Neuronal stem cell (in vitro differentiated cells): Measurements from ENCODE around the gene KLHDC10.

Source experiments
- DNase-seq: peaks from one replicate; pipeline ENCODE4 v3.0.0-alpha.2; 2013; ENCODE audit warnings: low spot score
- H2AFZ ChIP-seq: one replicate; pipeline ENCODE4 v1.6.1; 2013; ENCODE audit warnings: mild to moderate bottlenecking, low read length, inconsistent platforms
- H2AK5ac ChIP-seq: 2 replicates; pipeline ENCODE4 v1.6.1; 2013; ENCODE audit warnings: low read depth, mild to moderate bottlenecking, inconsistent platforms, low read length, moderate library complexity, mixed read lengths
- H2BK120ac ChIP-seq: 2 replicates; pipeline ENCODE4 v1.6.1; 2013; ENCODE audit warnings: low read depth, mild to moderate bottlenecking, inconsistent platforms, low read length, moderate library complexity, mixed read lengths
- H2BK12ac ChIP-seq: one replicate; pipeline ENCODE4 v1.6.1; 2013; ENCODE audit warnings: low read length, inconsistent platforms
- H2BK15ac ChIP-seq: 2 replicates; pipeline ENCODE4 v1.6.1; 2013; ENCODE audit warnings: mild to moderate bottlenecking, low read length, inconsistent platforms, mixed read lengths
- H2BK5ac ChIP-seq: one replicate; pipeline ENCODE4 v1.6.1; 2013; ENCODE audit warnings: inconsistent platforms, mild to moderate bottlenecking, low read length, moderate library complexity
- H3K14ac ChIP-seq: one replicate; pipeline ENCODE4 v1.6.1; 2013; ENCODE audit warnings: low read length, inconsistent platforms
- H3K18ac ChIP-seq: 2 replicates; pipeline ENCODE4 v1.6.1; 2013; ENCODE audit warnings: low read length, inconsistent platforms
- H3K23ac ChIP-seq: 2 replicates; pipeline ENCODE4 v1.6.1; 2013; ENCODE audit warnings: low read depth, mild to moderate bottlenecking, mixed read lengths, low read length, inconsistent platforms; ENCODE audit not compliant: poor library complexity
- H3K27ac ChIP-seq: replicated peaks from 3 replicates; pipeline ENCODE4 v1.5.1; 2013; ENCODE audit warnings: low read length, inconsistent platforms
- H3K27me3 ChIP-seq, 3 experiments: 2 replicates each; pipeline ENCODE4 v1.6.1; 2013; ENCODE audit warnings: low read length in 3 of 3, mild to moderate bottlenecking in 2 of 3, inconsistent platforms in 1 of 3, low read depth in 1 of 3, mixed read lengths in 1 of 3, moderate library complexity in 1 of 3; ENCODE audit not compliant: control insufficient read depth in 3 of 3, insufficient read depth in 3 of 3
- H3K36me3 ChIP-seq, 2 donors: replicated peaks in 1 of 2; 2 replicates each; pipeline ENCODE4 v1.6.1; 2013; ENCODE audit warnings: low read length in 2 of 2; ENCODE audit not compliant: control insufficient read depth in 2 of 2, insufficient read depth in 2 of 2
- H3K4ac ChIP-seq: 2 replicates; pipeline ENCODE4 v1.6.1; 2013; ENCODE audit warnings: inconsistent platforms, mild to moderate bottlenecking, low read length, moderate library complexity
- H3K4me1 ChIP-seq, 2 donors: 1 replicate in 1 of 2; 2 replicates in 1 of 2; pipeline ENCODE4 v1.6.1; 2013; ENCODE audit warnings: low read length in 2 of 2, low read depth in 1 of 2; ENCODE audit not compliant: control insufficient read depth in 2 of 2, insufficient read depth in 1 of 2
- H3K4me2 ChIP-seq: one replicate; pipeline ENCODE4 v1.6.1; 2013; ENCODE audit warnings: mild to moderate bottlenecking, low read length, inconsistent platforms; ENCODE audit not compliant: insufficient read depth, poor library complexity, severe bottlenecking
- H3K4me3 ChIP-seq, 2 donors: 2 replicates each; pipeline ENCODE4 v1.5.1; 2013; ENCODE audit warnings: low read length in 2 of 2, mild to moderate bottlenecking in 2 of 2, inconsistent platforms in 1 of 2, moderate library complexity in 1 of 2
- H3K79me1 ChIP-seq: one replicate; pipeline ENCODE4 v1.6.1; 2013; ENCODE audit warnings: low read depth, mild to moderate bottlenecking, inconsistent platforms, low read length, moderate library complexity
- H3K9ac ChIP-seq: one replicate; pipeline ENCODE4 v1.6.1; 2013; ENCODE audit warnings: mild to moderate bottlenecking, low read depth, low read length, inconsistent platforms; ENCODE audit not compliant: poor library complexity
- H3K9me3 ChIP-seq, 2 donors: replicated peaks in 1 of 2; 2 replicates each; pipeline versions ENCODE3 to v1.6.1; 2013; ENCODE audit warnings: low read length in 2 of 2, mild to moderate bottlenecking in 2 of 2, inconsistent platforms in 1 of 2, low read depth in 1 of 2, mixed read lengths in 1 of 2, moderate library complexity in 1 of 2; ENCODE audit not compliant: control insufficient read depth in 2 of 2, insufficient read depth in 1 of 2
- H4K8ac ChIP-seq: one replicate; pipeline ENCODE4 v1.6.1; 2013; ENCODE audit warnings: low read depth, mild to moderate bottlenecking, inconsistent platforms, low read length, moderate library complexity
- H4K91ac ChIP-seq: one replicate; pipeline ENCODE4 v1.6.1; 2013; ENCODE audit warnings: low read length, low read depth, mild to moderate bottlenecking, inconsistent platforms; ENCODE audit not compliant: poor library complexity
- WGBS, 2 donors: extraction: QIAGEN DNeasy Blood & Tissue Kit; methylation state at CpG; one replicate each; pipeline ENCODE4 v1.1.7; 2013; ENCODE audit warnings: missing lambda C conversion rate in 2 of 2, mixed read lengths in 1 of 2; ENCODE audit not compliant: insufficient read length in 2 of 2, insufficient replicate concordance in 1 of 2; ENCODE audit errors: extremely low coverage in 2 of 2; 5-methylcytosine and 5-hydroxymethylcytosine counted together

KLHDC10 gene

DNA sequence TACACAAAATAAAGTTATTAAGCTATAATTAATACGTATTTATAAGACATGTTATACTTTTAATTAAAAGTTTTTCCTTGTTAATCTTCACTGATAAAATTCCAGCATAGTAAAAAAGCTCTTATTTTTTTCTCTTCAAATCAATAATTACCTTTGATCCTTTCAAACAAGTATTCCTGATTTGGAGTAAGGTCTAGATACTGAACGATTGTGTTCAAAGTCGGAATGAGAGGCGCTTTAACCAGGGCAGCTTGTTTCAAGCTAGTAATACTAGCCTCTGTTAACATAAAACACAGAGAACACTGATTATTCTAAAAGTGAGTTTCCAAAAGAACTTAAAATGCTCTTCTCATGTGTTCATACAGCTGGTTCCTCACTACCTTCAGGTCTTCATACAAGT lies 107.9 kb downstream of the KLHDC10 start:
- peaks cover 0 to 11% of the 10 kb centered on the region in 2 donors for H3K4me1 ChIP-seq
- H2AFZ ChIP-seq, result no peak overlapping the region
- no peak overlapping the region for H4K91ac ChIP-seq
- H3K23ac ChIP-seq, result no peak overlapping the region
- no peak overlapping the region for H2BK5ac ChIP-seq
- no peaks in the 10 kb centered on the region for H3K79me1 ChIP-seq
- no peak overlapping the region for H3K4ac ChIP-seq
- H2BK12ac ChIP-seq, result no peak overlapping the region
- H3K36me3 ChIP-seq, result peaks cover 20 to 96% of the 10 kb centered on the region in 2 donors
- H2BK120ac ChIP-seq, result no peak overlapping the region
- no peak overlapping the region for H3K4me3 ChIP-seq
- no peaks in the 10 kb centered on the region for H3K27me3 ChIP-seq
- H3K27ac ChIP-seq, result no peak overlapping the region
- H3K9me3 ChIP-seq, result peaks cover 0 to 4% of the 10 kb centered on the region in 2 donors
- H4K8ac ChIP-seq, result no peak overlapping the region
- no peak overlapping the region for H3K4me2 ChIP-seq
- DNase-seq, result no peak
- no peak overlapping the region for H3K14ac ChIP-seq
- no CpG with 5 or more reads among the region's 4 CpGs for WGBS, 2 donors
- H3K9ac ChIP-seq, result no peak overlapping the region
- no peak overlapping the region for H2BK15ac ChIP-seq
- no peak overlapping the region for H2AK5ac ChIP-seq
- no peak overlapping the region for H3K18ac ChIP-seq

DNA sequence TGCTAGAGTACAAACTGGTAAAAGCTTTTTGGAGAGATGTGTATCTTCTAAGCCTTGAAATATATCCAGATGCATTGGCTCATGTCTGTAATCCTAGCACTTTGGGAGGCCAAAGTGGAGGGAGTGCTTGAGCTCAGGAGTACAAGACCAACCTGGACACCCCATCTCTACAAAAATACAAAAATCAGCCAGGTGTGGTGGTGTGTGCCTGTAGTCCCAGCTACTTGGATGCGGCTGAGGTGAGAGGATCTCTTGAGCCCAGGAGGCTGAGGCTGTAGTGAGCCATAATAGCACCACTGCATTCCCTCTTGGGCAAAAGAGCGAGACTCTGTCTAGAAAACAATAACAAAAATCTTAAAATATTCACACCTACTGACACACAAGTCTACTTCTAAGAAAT lies 109.3 kb downstream of the KLHDC10 start:
- Histone ChIP-seq H2AFZ (no peak overlapping the region), H3K4ac (no peak overlapping the region), H3K4me2 (no peak overlapping the region), H3K4me3 (no peak overlapping the region), H3K9me3 (no peaks in the 10 kb centered on the region), H2BK15ac (no peak overlapping the region), H3K27ac (no peak overlapping the region), H2BK5ac (no peak overlapping the region), H4K8ac (no peak overlapping the region), H4K91ac (no peak overlapping the region), H3K4me1 (peaks cover 0 to 3% of the 10 kb centered on the region in 2 donors), H3K36me3 (peaks cover 18 to 96% of the 10 kb centered on the region in 2 donors), H3K18ac (no peak overlapping the region), H3K14ac (no peak overlapping the region), H2BK12ac (no peak overlapping the region), H2BK120ac (no peak overlapping the region), H3K9ac (no peak overlapping the region), H2AK5ac (no peak overlapping the region), H3K27me3 (no peaks in the 10 kb centered on the region), H3K23ac (no peak overlapping the region), H3K79me1 (no peaks in the 10 kb centered on the region)
- no CpG with 5 or more reads among the region's 2 CpGs for WGBS, 2 donors
- no peak for DNase-seq

- no CpG with 5 or more reads among the region's 9 CpGs for WGBS, 2 donors
- no peak for DNase-seq
Measured at GRCh38 chr7:130180571-130181262, 110.4 kb downstream of the KLHDC10 start.

GRCh38 chr7:130181263-130181605 lies 110.9 kb downstream of the KLHDC10 start:
- H3K18ac ChIP-seq, result no peak overlapping the region
- no peak overlapping the region for H3K4ac ChIP-seq
- no peaks in the 10 kb centered on the region for H3K79me1 ChIP-seq
- H2BK120ac ChIP-seq, result no peak overlapping the region
- H4K8ac ChIP-seq, result no peak overlapping the region
- H2BK12ac ChIP-seq, result no peak overlapping the region
- no peak overlapping the region for H2AK5ac ChIP-seq
- no peak overlapping the region for H3K23ac ChIP-seq
- H3K27ac ChIP-seq, result no peak overlapping the region
- no peaks in the 10 kb centered on the region for H3K9me3 ChIP-seq
- no CpG with 5 or more reads among the region's 2 CpGs for WGBS, 2 donors
- H4K91ac ChIP-seq, result no peak overlapping the region
- no peak overlapping the region for H3K14ac ChIP-seq
- H3K4me1 ChIP-seq, result no peaks in the 10 kb centered on the region
- no peak for DNase-seq
- no peak overlapping the region for H2BK15ac ChIP-seq
- no peak overlapping the region for H3K9ac ChIP-seq
- H3K4me3 ChIP-seq, result no peak overlapping the region
- H3K36me3 ChIP-seq, result peaks cover 14 to 97% of the 10 kb centered on the region in 2 donors
- H2AFZ ChIP-seq, result no peak overlapping the region
- no peak overlapping the region for H3K4me2 ChIP-seq
- no peaks in the 10 kb centered on the region for H3K27me3 ChIP-seq
- H2BK5ac ChIP-seq, result no peak overlapping the region

More at GRCh38 chr7:130180571-130181262, 110.4 kb downstream of the KLHDC10 start:
- Histone ChIP-seq H3K9me3 (no peaks in the 10 kb centered on the region), H2BK5ac (no peak overlapping the region), H3K23ac (no peak overlapping the region), H3K18ac (no peak overlapping the region), H4K91ac (no peak overlapping the region), H2BK12ac (no peak overlapping the region), H2AFZ (no peak overlapping the region), H2BK120ac (no peak overlapping the region), H3K4me3 (no peak overlapping the region), H2AK5ac (no peak overlapping the region), H3K14ac (no peak overlapping the region), H3K4ac (no peak overlapping the region), H3K36me3 (peaks cover 14 to 96% of the 10 kb centered on the region in 2 donors), H2BK15ac (no peak overlapping the region), H3K9ac (no peak overlapping the region), H3K4me2 (no peak overlapping the region), H3K4me1 (no peaks in the 10 kb centered on the region), H3K27me3 (no peaks in the 10 kb centered on the region), H3K79me1 (no peaks in the 10 kb centered on the region), H4K8ac (no peak overlapping the region), H3K27ac (no peak overlapping the region)
